ENCODE results near the gene GOLGA6A. TPM values are rescaled to one million over a fixed set of nuclear protein-coding genes. Genes with fewer than 3 reads are reported as not detected.

Gene GOLGA6A
- total and polyA plus RNA-seq, 2 of the 13 experiments (the other 11 are each of a cell fraction or from before 2014, with no cell fraction given), result 0.04 to 0.22 TPM

- no peak for TF ChIP-seq RFX5 (IDR thresholded peaks at IDR 0.05; ENCODE audit: low read depth, low read length)
- TF ChIP-seq, protein P1, sequence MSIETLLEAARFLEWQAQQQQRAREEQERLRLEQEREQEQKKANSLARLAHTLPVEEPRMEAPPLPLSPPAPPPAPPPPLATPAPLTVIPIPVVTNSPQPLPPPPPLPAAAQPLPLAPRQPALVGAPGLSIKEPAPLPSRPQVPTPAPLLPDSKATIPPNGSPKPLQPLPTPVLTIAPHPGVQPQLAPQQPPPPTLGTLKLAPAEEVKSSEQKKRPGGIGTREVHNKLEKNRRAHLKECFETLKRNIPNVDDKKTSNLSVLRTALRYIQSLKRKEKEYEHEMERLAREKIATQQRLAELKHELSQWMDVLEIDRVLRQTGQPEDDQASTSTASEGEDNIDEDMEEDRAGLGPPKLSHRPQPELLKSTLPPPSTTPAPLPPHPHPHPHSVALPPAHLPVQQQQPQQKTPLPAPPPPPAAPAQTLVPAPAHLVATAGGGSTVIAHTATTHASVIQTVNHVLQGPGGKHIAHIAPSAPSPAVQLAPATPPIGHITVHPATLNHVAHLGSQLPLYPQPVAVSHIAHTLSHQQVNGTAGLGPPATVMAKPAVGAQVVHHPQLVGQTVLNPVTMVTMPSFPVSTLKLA (IDR thresholded peaks at IDR 0.05), result no peak
- TF ChIP-seq SMARCE1 (IDR thresholded peaks at IDR 0.05; ENCODE audit: borderline replicate concordance), result no peak
- TF ChIP-seq ZNF318 (CRISPR knock-in tag; IDR thresholded peaks at IDR 0.05), result no peak
- TF ChIP-seq IRF1 (CRISPR knock-in tag; IDR thresholded peaks at IDR 0.05; ENCODE audit: low read depth), result no peak
- TF ChIP-seq IKZF1 (IDR thresholded peaks at IDR 0.05), result no peak
- no peak for TF ChIP-seq RELA (CRISPR knock-in tag; IDR thresholded peaks at IDR 0.05)
- peak; percentile 42; the same call in 1 of the 2 replicates for TF ChIP-seq ZNF614 (CRISPR knock-in tag; IDR thresholded peaks at IDR 0.05; ENCODE audit: borderline replicate concordance)
- TF ChIP-seq MYPOP (CRISPR knock-in tag; IDR thresholded peaks at IDR 0.05), result no peak
- TF ChIP-seq, protein P2, sequence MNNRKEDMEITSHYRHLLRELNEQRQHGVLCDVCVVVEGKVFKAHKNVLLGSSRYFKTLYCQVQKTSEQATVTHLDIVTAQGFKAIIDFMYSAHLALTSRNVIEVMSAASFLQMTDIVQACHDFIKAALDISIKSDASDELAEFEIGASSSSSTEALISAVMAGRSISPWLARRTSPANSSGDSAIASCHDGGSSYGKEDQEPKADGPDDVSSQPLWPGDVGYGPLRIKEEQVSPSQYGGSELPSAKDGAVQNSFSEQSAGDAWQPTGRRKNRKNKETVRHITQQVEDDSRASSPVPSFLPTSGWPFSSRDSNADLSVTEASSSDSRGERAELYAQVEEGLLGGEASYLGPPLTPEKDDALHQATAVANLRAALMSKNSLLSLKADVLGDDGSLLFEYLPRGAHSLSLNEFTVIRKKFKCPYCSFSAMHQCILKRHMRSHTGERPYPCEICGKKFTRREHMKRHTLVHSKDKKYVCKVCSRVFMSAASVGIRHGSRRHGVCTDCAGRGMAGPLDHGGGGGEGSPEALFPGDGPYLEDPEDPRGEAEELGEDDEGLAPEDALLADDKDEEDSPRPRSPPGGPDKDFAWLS (CRISPR knock-in tag; IDR thresholded peaks at IDR 0.05; ENCODE audit: borderline replicate concordance), result no peak
- TF ChIP-seq SP1 (IDR thresholded peaks at IDR 0.05), result no peak
- no peak for TF ChIP-seq SP1 (CRISPR knock-in tag; IDR thresholded peaks at IDR 0.05)
- no peak for TF ChIP-seq ZNF251 (CRISPR knock-in tag; IDR thresholded peaks at IDR 0.05)
- no peak for TF ChIP-seq ZSCAN5A (CRISPR knock-in tag; IDR thresholded peaks at IDR 0.05; ENCODE audit: borderline replicate concordance)
These were observed 45.1 kb upstream of the GOLGA6A start (continued) for GRCh38 chr15:74127255-74127953.

Measured in HepG2 (cell line).